Endodermal cell (in vitro differentiated cells): Measurements from ENCODE around the gene GPC6. TPM values are rescaled to one million over a fixed set of nuclear protein-coding genes. Genes with fewer than 3 reads are reported as not detected.

Experiments
- DNase-seq: peaks from one replicate; pipeline ENCODE4 v3.0.0-alpha.2; 2017
- H3K27ac ChIP-seq: 2 replicates; pipeline ENCODE4 v1.5.1; 2013; ENCODE audit warnings: mild to moderate bottlenecking, low read depth, low read length, moderate library complexity
- H3K27me3 ChIP-seq: 2 replicates; pipeline ENCODE4 v1.6.1; 2013; ENCODE audit warnings: mild to moderate bottlenecking, low read length, moderate library complexity; ENCODE audit not compliant: insufficient read depth, control insufficient read depth, poor library complexity, severe bottlenecking
- H3K36me3 ChIP-seq: 2 replicates; pipeline ENCODE4 v1.7.0; 2013; ENCODE audit warnings: mild to moderate bottlenecking, low read length, moderate library complexity; ENCODE audit not compliant: control insufficient read depth, insufficient read depth
- H3K4me1 ChIP-seq: one replicate; pipeline ENCODE4 v1.7.0; 2013; ENCODE audit warnings: low read length; ENCODE audit not compliant: control insufficient read depth, insufficient read depth
- H3K4me3 ChIP-seq: 2 replicates; pipeline ENCODE4 v1.5.1; 2013; ENCODE audit warnings: mild to moderate bottlenecking, low read length, moderate library complexity
- H3K9ac ChIP-seq: 2 replicates; pipeline ENCODE4 v1.6.1; 2013; ENCODE audit warnings: mild to moderate bottlenecking, low read length, moderate library complexity; ENCODE audit not compliant: poor library complexity, severe bottlenecking; ENCODE audit errors: extremely low read depth
- H3K9me3 ChIP-seq: 2 replicates; pipeline ENCODE4 v1.6.1; 2013; ENCODE audit warnings: mild to moderate bottlenecking, low read length, moderate library complexity; ENCODE audit not compliant: control insufficient read depth
- H3K27ac Mint-ChIP-seq: 2 replicates; pipeline ENCODE4 v1.8.0; 2020; ENCODE audit warnings: mixed read lengths
- H3K27me3 Mint-ChIP-seq: 2 replicates; pipeline ENCODE4 v1.8.0; 2021; ENCODE audit warnings: mild to moderate bottlenecking, mixed read lengths; ENCODE audit not compliant: insufficient read depth
- H3K36me3 Mint-ChIP-seq: 2 replicates; pipeline ENCODE4 v1.8.0; 2020; ENCODE audit warnings: low read depth, mixed read lengths
- H3K4me1 Mint-ChIP-seq: 2 replicates; pipeline ENCODE4 v1.8.0; 2020; ENCODE audit warnings: mixed read lengths
- H3K4me3 Mint-ChIP-seq: 2 replicates; pipeline ENCODE4 v1.8.0; 2020; ENCODE audit warnings: mild to moderate bottlenecking, moderate library complexity, mixed read lengths
- H3K9me3 Mint-ChIP-seq: 2 replicates; pipeline ENCODE4 v1.8.0; 2020; ENCODE audit warnings: mild to moderate bottlenecking, mixed read lengths
- CTCF ChIP-seq: fragments of 200-600 bp; sonication (generic); conservative IDR thresholded peaks from 2 replicates; pipeline ENCODE4 v1.5.0; 2021; ENCODE audit warnings: antibody characterized with exemption, mild to moderate bottlenecking
- WGBS, 2 experiments: methylation state at CpG; one replicate each; pipeline versions ENCODE4 v1.1.5 to v1.1.7; 2013; ENCODE audit warnings: missing lambda C conversion rate in 2 of 2, mixed read lengths in 1 of 2; ENCODE audit not compliant: insufficient coverage in 1 of 2, insufficient read length in 1 of 2; 5-methylcytosine and 5-hydroxymethylcytosine counted together
- total RNA-seq, 2 donors: library from RNA; stranded (reverse); fragmentation: NEBNext Ultra II Directional in 1 of 2; extraction: Animal tissue kit (Norgen Biotek cat#: 25700) in 1 of 2; gene quantifications; 2 replicates in 1 of 2; 3 replicates in 1 of 2; pipeline ENCODE4 v1.2.1, GENCODE V29; 2021

Gene GPC6
- total RNA-seq, 2 donors from 2014 or later, result 69.6 to 80.4 TPM

DNA sequence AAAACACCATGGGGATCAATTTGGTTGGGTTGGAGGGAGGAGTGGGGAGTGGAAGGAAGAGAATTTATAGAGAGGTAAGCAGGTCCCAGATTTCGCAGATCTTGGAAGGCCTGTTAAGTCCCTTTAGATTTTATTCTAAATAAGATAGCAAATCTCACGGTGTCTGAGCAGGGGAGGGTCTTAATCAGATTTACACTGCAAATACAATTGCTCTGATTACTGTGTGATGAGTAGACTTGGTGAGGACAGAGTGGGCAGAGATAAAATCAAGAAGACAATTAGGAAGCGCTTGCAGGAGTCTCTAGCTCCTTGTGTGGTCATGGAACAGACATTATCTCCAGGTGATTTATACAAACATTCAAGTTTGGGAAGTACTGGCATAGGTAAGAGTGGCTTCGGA lies 126.0 kb downstream of the GPC6 start:
- no peak for DNase-seq
- Mint-ChIP-seq H3K4me3 (no peak overlapping the region), H3K27ac (peak overlapping the region; percentile 12), H3K9me3 (peaks cover 5% of the 10 kb centered on the region), H3K27me3 (no peaks in the 10 kb centered on the region), H3K4me1 (peaks cover 30% of the 10 kb centered on the region), H3K36me3 (peaks cover 5% of the 10 kb centered on the region)
- Histone ChIP-seq H3K9me3 (peaks cover 5% of the 10 kb centered on the region), H3K27ac (no peak overlapping the region), H3K27me3 (no peaks in the 10 kb centered on the region), H3K4me3 (no peak overlapping the region), H3K36me3 (no peaks in the 10 kb centered on the region), H3K4me1 (peaks cover 7% of the 10 kb centered on the region), H3K9ac (no peak overlapping the region)
- TF ChIP-seq CTCF, result no peak
- WGBS, 2 experiments, result 64 to 83% methylated on average over 1 to 4 of the region's 4 CpGs

DNA sequence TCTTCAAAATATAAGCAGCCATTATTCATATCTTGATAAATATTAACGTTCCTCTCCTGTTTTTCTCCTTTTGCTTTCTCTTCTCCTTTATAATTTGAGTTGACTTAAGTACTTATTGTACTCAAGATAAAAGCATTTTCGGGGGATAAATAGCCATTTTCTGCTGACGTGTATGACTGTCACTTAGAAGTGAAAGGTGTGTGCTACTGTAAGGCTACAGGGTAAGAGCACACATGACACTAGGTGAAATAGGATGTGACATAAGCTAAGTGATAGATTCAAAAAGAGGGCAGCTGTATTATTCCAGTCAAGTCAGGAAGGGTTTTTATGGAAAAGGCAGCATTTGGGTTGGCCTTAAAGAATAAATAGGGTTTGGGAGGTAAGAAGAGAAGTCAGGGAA lies 128.5 kb downstream of the GPC6 start:
- H3K27me3 ChIP-seq, result no peaks in the 10 kb centered on the region
- Mint-ChIP-seq H3K36me3 (no peaks in the 10 kb centered on the region), H3K27ac (no peak overlapping the region), H3K9me3 (no peaks in the 10 kb centered on the region), H3K4me3 (no peak overlapping the region), H3K4me1 (peaks cover 30% of the 10 kb centered on the region), H3K27me3 (no peaks in the 10 kb centered on the region)
- peak overlapping the region; percentile 7 for H3K4me3 ChIP-seq
- 88 to 100% methylated on average over 1 to 3 of the region's 3 CpGs for WGBS, 2 experiments
- H3K9ac ChIP-seq, result no peak overlapping the region
- no peak overlapping the region for H3K27ac ChIP-seq
- H3K9me3 ChIP-seq, result no peaks in the 10 kb centered on the region
- H3K4me1 ChIP-seq, result peaks cover 7% of the 10 kb centered on the region
- H3K36me3 ChIP-seq, result peaks cover 5% of the 10 kb centered on the region
- no peak for TF ChIP-seq CTCF
- DNase-seq, result no peak

DNA sequence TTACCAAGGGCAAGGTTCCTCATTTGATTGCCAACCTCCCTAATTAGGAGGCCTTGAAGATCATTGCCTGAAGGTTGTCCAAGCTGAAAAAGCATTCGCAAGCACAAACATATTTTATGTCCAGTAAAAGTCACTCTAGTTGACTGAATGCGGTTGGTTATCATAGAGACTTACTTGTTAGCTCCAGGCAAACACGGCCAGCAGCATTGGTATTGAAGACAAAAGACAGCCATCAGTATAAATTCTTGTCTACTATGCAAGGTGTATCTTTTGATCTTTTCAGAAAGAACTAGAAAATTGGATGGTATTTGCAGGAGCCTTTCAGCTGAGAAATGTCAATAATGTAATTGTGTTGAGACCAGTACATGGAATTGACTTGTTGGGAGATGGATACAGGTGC lies 129.9 kb downstream of the GPC6 start:
- no peak overlapping the region for H3K9ac ChIP-seq

More for the DNA sequence above, 129.9 kb downstream of the GPC6 start:
- peaks cover 7% of the 10 kb centered on the region for H3K4me1 ChIP-seq
- Mint-ChIP-seq H3K4me1 (peaks cover 27% of the 10 kb centered on the region), H3K27ac (no peak overlapping the region), H3K27me3 (no peaks in the 10 kb centered on the region), H3K9me3 (no peaks in the 10 kb centered on the region), H3K36me3 (no peaks in the 10 kb centered on the region), H3K4me3 (no peak overlapping the region)
- no peak for TF ChIP-seq CTCF
- no peak overlapping the region for H3K4me3 ChIP-seq
- 88 to 100% methylated on average over 3 of the region's 3 CpGs for WGBS, 2 experiments
- no peak for DNase-seq
- H3K9me3 ChIP-seq, result no peaks in the 10 kb centered on the region
- H3K36me3 ChIP-seq, result peaks cover 5% of the 10 kb centered on the region
- no peak overlapping the region for H3K27ac ChIP-seq
- H3K27me3 ChIP-seq, result no peaks in the 10 kb centered on the region
